Activated naive CD4-positive, alpha-beta T cell treated with anti-CD3 and anti-CD28 coated beads, Interleukin-2, amount 50 U/mL, for 24 hours (primary cell): ENCODE measurements around the gene MRTFA.
"Not testable (repeated sequence)": the region's sequence is repeated elsewhere in the genome, so short reads cannot be mapped to it uniquely, and the experiment has no call there.

ENCODE experiments used
- H3K27ac Mint-ChIP-seq: one replicate; pipeline ENCODE4 v1.8.0; 2021; ENCODE audit warnings: mild to moderate bottlenecking, mixed read lengths
- H3K27me3 Mint-ChIP-seq: one replicate; pipeline ENCODE4 v1.8.0; 2021; ENCODE audit warnings: mixed read lengths
- H3K36me3 Mint-ChIP-seq: one replicate; pipeline ENCODE4 v1.8.0; 2021; ENCODE audit warnings: mixed read lengths
- H3K4me1 Mint-ChIP-seq: one replicate; pipeline ENCODE4 v1.8.0; 2021; ENCODE audit warnings: mixed read lengths
- H3K4me3 Mint-ChIP-seq: one replicate; pipeline ENCODE4 v1.8.0; 2021; ENCODE audit warnings: mild to moderate bottlenecking, mixed read lengths
- H3K9me3 Mint-ChIP-seq: one replicate; pipeline ENCODE4 v1.8.0; 2021; ENCODE audit warnings: mixed read lengths

Gene MRTFA

DNA sequence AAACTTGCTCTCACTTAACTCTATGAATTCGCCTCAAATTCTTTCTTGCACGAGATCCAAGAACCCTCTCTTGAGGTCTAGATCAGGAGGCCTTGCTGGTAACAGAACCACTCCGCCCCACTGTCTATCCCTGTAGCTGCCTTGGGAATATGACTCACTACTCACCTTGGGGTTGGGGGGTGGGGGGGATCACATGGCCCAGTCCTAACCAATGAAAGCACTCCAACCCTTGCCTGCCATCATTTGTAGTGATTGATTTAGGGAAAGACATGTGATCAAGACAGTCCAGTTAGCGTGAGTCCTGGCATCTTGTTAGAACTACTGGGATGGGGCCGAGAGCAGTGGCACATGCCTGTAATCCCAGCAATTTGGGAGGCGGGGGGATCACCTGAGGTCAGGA lies 4.8 kb upstream of the MRTFA start:
- no peaks in the 10 kb centered on the region for H3K9me3 Mint-ChIP-seq
- H3K27me3 Mint-ChIP-seq: no peaks in the 10 kb centered on the region
- H3K27ac Mint-ChIP-seq: no peak overlapping the region
- H3K4me1 Mint-ChIP-seq: peaks cover 8% of the 10 kb centered on the region
- no peak overlapping the region for H3K4me3 Mint-ChIP-seq
- H3K36me3 Mint-ChIP-seq: no peaks in the 10 kb centered on the region

DNA sequence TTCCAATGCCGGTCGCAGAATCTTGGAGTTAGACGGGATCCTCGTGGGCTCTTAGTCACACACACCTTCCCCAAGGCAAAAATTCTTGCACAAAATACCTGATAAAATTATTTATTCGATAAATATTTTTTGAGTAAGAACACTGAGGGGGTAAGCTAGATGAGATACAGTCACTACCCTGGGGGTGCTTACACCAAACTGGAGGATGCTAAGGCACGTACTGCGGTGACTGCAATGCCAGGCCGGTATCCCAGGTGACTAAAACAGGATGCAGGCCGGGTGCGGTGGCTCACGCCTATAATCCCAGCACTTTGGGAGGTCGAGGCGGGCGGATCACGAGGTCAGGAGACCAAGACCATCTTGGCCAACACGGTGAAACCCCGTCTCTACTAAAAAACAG lies 1.7 kb upstream of the MRTFA start:
- no peaks in the 10 kb centered on the region for H3K9me3 Mint-ChIP-seq
- peaks cover 2% of the 10 kb centered on the region for H3K36me3 Mint-ChIP-seq
- H3K27me3 Mint-ChIP-seq: no peaks in the 10 kb centered on the region
- H3K4me3 Mint-ChIP-seq: no peak overlapping the region
- peaks cover 28% of the 10 kb centered on the region for H3K4me1 Mint-ChIP-seq
- no peak overlapping the region for H3K27ac Mint-ChIP-seq

DNA sequence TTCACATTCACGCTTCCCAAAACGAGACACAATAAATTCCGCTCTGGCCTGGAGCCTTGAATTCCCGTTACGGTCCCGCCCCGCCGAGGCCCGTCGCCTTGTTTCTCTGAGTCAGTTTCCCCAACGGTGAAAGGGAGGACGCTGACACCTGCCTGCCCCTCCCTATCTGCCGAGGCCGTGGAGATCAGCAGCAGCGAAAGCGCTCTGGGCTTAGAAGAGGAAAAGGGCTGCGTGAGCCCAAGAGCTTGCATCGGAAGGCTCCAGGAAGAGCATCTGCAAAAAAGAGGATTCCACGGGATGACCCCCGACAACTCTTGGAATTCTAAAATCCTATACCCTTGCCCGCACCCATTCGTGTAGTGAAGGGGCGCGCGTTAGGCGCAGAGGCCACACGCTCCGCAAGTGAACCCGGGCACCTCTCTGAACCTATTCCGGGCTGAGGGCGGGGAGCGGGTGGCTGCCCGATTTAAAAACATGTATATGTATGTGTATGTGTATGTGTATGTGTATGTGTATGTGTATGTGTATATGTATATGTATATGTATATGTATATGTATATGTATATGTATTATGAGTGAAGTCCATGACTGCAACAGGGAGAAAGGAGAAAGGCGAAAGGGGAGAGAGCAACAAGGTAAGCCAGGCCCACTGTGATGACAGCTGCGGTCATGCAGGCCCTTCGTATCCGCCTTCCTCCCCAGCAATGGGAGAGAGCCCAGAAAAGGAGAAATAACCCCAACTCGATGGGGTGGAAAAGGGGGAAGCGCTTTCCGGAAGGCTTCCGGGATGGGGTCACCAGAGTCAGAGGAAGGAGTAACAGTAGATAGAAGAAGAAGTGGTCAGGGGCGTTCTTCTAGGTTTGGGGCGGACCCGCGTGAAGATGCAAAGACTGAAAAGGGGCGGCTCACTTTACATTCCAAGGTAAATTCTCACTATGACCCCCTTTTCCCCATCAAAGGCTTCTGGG lies 948 bp upstream of the MRTFA start:
- Mint-ChIP-seq H3K9me3 (no peaks in the 10 kb centered on the region), H3K27ac (peak overlapping the region; percentile 95), H3K36me3 (peaks cover 2% of the 10 kb centered on the region), H3K27me3 (no peaks in the 10 kb centered on the region), H3K4me1 (peaks cover 36% of the 10 kb centered on the region), H3K4me3 (peak overlapping the region; percentile 96)

DNA sequence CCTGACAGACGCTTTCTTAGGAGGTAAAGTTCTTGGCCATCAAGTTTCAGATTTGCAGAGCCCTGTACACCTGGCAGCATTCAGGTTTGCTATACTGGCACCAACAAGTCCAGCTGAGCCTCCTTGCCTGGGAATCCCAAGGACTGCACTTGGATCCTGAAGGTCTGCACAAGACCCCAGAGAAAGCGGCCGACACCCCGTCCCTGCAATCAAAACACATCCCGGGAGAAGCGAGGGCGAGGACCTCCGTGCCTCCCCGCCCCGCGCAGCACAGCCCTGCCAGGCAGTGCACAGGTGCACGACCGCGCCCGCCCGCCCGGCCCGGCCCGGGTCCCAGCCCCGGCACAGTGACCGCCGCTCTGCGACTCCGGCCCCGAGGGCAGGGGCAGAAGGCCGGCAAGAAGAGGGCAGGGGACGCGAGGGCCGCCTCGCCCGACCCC lies 559 bp downstream of the MRTFA start:
- Mint-ChIP-seq H3K4me1 (peaks cover 51% of the 10 kb centered on the region), H3K27me3 (no peaks in the 10 kb centered on the region), H3K9me3 (no peaks in the 10 kb centered on the region), H3K27ac (peak overlapping the region; percentile 65), H3K4me3 (peak overlapping the region; percentile 96), H3K36me3 (peaks cover 2% of the 10 kb centered on the region)

DNA sequence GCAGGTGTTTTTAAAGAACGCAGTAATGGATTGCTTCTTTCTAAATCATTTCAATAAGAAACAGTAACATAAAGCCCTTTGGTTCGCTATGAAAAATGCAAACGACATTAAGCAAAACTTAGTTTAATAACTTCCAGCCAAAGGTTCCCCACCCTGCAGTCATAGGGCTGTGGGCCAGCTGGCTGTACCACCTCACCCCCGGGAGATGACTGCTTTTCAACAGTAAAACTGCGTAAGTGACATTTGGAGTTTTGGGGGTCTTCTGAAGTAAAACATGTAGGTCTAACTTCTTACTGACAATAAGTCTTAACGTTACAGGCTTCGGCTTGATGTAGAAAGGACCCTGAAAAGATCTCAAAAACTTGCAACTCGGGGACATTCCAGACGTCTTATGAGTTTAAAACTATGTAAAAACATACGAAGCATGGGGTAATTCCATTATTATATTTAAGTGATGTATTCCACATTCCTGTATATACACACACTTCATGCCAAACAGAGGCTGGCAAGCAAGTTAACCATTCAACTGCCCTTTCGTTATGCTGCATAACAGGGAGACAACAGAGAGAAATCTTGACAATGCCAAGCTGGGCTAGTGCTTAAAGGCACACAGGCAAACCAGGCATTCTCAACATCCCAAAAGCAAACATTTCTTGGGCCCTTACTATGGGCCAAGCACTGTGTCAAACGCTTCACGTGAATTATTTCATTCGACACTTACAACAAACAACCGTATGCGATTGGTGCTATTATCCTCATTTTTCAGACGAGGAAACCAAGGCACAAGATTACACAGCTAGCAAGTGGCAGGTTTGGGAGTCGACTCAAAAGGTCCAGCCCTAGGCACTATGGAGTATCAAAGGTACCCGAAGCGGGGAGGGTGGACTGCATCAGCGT lies 1.2 kb downstream of the MRTFA start:
- Mint-ChIP-seq H3K4me3 (peak overlapping the region; percentile 92), H3K9me3 (no peaks in the 10 kb centered on the region), H3K27me3 (no peaks in the 10 kb centered on the region), H3K4me1 (peaks cover 55% of the 10 kb centered on the region), H3K36me3 (peaks cover 2% of the 10 kb centered on the region), H3K27ac (peak overlapping the region; percentile 65)

DNA sequence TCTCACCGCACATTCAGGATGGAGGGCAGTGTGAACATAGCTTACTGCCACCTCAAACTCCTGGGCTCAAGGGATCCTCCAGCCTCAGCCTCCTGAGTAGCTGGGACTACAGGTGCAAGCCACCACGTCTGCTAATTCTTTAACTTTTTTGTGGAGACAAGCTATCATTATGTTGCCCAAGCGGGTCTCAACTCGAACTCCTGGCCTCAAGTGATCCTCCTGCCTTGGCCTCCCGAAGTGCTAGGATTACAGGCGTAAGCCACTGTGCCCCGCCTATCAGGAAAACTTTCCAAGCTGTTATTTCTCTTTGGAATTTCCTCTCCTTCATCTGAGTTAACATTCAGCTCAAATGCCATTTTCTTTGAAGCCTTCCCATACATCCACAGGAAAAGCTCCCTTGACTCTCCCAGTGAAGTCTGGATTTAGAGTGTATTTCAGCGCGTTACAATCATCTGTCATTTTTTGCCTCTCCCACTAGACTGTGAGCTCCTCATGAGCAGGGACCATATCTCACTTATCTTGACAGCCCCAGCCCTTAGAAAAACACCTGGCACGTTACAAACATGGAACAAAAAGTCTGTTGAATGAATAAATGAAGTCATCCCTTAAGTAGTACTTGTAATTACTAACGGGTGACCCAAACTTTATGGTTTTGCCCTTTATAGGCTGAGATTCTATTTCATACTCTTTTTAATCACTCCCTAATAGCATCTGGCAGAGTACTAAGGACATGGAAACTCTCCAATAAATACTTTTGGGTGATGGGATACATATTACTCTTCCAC lies 2.2 kb downstream of the MRTFA start:
- no peak overlapping the region for H3K27ac Mint-ChIP-seq
- H3K27me3 Mint-ChIP-seq: no peaks in the 10 kb centered on the region
- no peaks in the 10 kb centered on the region for H3K9me3 Mint-ChIP-seq
- peak overlapping the region; percentile 92 for H3K4me3 Mint-ChIP-seq
- peaks cover 58% of the 10 kb centered on the region for H3K4me1 Mint-ChIP-seq
- peaks cover 2% of the 10 kb centered on the region for H3K36me3 Mint-ChIP-seq

DNA sequence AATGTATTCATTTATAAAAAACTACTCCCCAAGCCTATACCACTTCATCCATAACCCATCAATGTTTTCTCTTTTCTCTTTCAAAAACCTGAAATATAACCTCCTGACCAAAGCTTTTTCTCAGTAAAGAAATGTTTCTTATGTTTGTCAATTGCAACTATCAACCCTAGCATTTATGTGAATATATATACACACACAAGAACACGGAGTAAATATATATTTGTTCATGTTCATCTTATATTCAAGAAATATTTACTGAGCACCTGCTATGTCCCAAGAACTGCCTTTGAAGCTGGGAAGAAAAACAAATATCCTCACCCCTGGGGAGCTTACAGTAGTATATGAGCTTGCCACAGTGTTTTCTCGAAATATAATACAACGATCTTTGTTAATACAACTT lies 3.5 kb downstream of the MRTFA start:
- Mint-ChIP-seq H3K4me1 (peaks cover 68% of the 10 kb centered on the region), H3K36me3 (peaks cover 2% of the 10 kb centered on the region), H3K9me3 (no peaks in the 10 kb centered on the region), H3K27me3 (no peaks in the 10 kb centered on the region), H3K27ac (peak overlapping the region; percentile 38), H3K4me3 (no peak overlapping the region)

DNA sequence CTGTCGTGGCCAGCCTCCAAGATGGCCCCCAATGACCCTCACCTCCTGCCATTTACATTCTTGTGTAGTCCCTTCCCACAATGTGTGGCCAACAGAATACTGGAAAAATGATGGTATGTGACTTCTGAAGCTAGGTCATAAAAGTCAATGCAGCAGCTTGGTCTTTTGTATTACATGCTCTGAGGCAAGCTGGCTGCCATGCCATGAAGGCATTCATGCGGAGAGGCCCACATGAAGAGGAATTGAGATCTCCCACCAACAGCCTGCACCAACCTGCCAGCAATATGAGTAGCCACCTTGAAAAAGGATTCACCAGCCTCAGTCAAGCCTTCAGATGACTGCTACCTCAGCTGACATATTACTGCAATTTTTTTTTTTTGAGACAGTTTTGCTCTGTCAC lies 4.6 kb downstream of the MRTFA start:
- Mint-ChIP-seq H3K4me1 (peaks cover 74% of the 10 kb centered on the region), H3K27me3 (no peaks in the 10 kb centered on the region), H3K36me3 (peaks cover 2% of the 10 kb centered on the region), H3K9me3 (no peaks in the 10 kb centered on the region), H3K27ac (no peak overlapping the region), H3K4me3 (no peak overlapping the region)

DNA sequence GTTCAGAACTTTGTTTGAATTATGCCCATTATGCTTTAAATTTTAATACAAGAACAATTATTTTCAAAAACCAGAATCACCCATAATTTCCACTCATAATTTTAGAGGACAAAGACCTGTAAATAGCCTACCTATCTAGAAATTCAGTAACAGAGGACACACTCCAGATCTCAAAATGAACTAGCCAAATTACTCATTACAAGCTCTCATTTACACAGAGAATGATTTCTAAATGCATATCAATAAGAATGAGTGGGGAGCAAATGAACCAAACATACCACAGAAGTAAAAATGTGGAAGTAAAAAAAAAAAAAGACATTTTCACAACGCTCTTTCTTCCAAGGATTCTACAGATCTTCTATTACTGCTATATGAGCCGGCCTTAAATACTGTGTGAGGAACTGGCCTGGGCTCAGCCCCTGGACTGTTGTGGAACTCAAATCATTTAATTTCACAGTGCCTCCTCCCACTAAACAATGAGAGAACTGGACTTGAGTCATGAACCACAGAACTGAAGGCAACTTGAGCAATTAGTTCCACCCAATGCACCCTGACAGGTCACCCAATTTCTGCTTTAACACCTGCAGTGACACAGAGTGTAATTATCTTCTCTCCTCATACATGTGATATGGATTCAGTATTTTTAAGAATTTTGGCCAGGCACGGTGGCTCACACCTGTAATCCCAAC lies 8.0 kb downstream of the MRTFA start:
- Mint-ChIP-seq H3K27me3 (no peaks in the 10 kb centered on the region), H3K9me3 (no peaks in the 10 kb centered on the region), H3K27ac (peak overlapping the region; percentile 30), H3K4me1 (peaks cover 68% of the 10 kb centered on the region), H3K4me3 (peak overlapping the region; percentile 23), H3K36me3 (no peaks in the 10 kb centered on the region)

DNA sequence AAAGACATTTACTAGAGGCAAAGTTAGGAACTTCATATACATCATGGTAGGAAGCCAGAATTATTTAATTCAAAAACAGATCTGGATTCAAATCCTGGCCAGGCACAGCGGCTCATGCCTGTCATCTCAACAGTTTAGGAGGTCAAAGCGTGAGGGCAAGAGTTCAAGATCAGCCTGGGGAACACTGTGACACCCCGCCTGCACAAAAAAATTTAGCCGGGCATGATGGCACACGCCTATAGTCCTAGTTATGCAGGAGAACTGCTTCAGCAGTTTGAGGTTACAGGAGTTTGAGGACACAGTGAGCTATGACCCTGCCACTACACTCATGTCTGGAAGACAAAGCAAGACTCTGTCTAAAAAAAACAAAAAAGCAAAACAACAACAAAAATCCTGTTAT lies 8.9 kb downstream of the MRTFA start:
- H3K27ac Mint-ChIP-seq: no peak overlapping the region
- peaks cover 4% of the 10 kb centered on the region for H3K36me3 Mint-ChIP-seq
- peaks cover 62% of the 10 kb centered on the region for H3K4me1 Mint-ChIP-seq
- H3K27me3 Mint-ChIP-seq: no peaks in the 10 kb centered on the region
- no peaks in the 10 kb centered on the region for H3K9me3 Mint-ChIP-seq
- no peak overlapping the region for H3K4me3 Mint-ChIP-seq

DNA sequence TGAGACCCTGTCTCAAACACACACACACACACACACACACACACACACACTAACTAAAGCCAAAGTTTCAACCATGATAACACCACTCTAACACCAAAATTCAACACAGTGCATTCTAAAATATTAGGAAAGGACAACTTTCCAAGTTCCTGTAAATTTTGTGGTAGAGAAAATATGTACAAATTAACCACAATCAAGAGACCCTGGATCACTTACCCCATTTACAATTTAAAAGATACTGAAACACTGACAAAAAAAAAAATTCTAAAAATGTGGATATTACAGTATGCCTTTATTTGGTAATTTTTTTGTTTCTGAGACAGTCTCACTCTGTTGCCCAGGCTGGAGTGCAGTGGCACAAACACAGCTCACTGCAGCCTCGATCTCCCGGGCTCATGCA lies 9.7 kb downstream of the MRTFA start:
- Mint-ChIP-seq H3K9me3 (no peaks in the 10 kb centered on the region), H3K36me3 (peaks cover 7% of the 10 kb centered on the region), H3K27me3 (no peaks in the 10 kb centered on the region), H3K27ac (no peak overlapping the region), H3K4me1 (peaks cover 54% of the 10 kb centered on the region), H3K4me3 (no peak overlapping the region)

DNA sequence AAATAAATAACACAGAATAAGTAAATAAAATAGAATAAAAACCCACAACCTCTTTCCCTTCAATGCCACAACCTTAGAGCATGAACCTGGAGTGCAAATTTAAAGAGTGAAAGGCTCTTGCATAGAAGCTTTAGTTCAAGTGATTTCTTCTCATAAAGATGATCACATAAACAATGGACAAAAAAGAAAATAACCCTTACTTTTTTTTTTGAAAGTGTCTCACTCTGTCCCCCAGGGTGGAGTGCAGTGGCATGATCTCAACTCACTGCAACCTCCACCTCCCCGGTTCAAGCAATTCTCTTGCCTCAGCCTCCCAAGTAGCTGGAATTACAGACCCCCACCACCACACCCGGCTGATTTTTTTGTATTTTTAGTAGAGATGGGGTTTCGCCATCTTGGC lies 10.7 kb downstream of the MRTFA start:
- not testable (repeated sequence) for H3K9me3 Mint-ChIP-seq, H3K27me3 Mint-ChIP-seq, H3K4me3 Mint-ChIP-seq, H3K27ac Mint-ChIP-seq
- Mint-ChIP-seq H3K4me1 (peaks cover 47% of the 10 kb centered on the region), H3K36me3 (peaks cover 12% of the 10 kb centered on the region)

DNA sequence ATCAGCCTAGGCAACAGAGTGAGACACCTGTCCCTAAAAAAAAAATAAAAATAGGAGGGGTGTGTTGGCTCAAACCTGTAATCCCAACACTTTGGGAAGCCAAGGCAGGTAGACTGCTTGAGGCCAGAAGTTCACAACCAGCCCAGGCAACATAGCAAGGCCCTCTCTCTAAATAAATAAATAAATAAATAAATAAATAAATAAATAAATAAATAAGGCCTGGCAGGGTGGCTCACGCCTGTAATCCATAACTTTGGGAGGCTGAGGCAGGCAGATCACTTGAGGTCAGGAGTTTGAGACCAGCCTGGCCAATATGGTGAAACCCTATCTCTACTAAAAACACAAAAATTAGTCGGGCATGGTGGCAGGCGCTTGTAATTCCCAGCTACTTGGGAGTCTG lies 11.2 kb downstream of the MRTFA start:
- H3K4me1 Mint-ChIP-seq: peaks cover 50% of the 10 kb centered on the region
- not testable (repeated sequence) for H3K27me3 Mint-ChIP-seq, H3K4me3 Mint-ChIP-seq

DNA sequence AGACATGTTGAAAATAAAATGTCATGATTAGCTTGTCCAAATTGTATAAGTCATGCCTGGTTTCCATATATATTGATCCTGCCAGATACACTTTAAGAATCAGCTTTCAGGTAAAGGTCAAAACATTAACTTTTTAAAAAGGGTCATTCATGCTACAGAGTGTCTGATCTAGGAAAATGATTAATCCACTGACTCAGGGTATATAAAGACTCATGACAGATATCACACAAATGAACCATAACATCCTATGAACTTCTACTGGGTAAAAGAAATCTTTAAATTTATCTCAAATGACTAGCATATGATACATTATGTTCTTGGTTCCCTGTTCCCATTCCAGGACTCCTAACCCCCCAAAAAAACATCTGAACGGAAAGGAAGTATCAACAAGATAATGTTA lies 11.7 kb downstream of the MRTFA start:
- peak overlapping the region; percentile 32 for H3K27ac Mint-ChIP-seq

More for the DNA sequence above, 11.2 kb downstream of the MRTFA start:
- not testable (repeated sequence) for H3K9me3 Mint-ChIP-seq, H3K27ac Mint-ChIP-seq
- H3K36me3 Mint-ChIP-seq: peaks cover 16% of the 10 kb centered on the region

More for the DNA sequence above, 11.7 kb downstream of the MRTFA start:
- Mint-ChIP-seq H3K9me3 (peaks cover 4% of the 10 kb centered on the region), H3K4me1 (peaks cover 49% of the 10 kb centered on the region), H3K36me3 (peaks cover 16% of the 10 kb centered on the region), H3K27me3 (no peaks in the 10 kb centered on the region), H3K4me3 (no peak overlapping the region)
